ENCODE results near the gene TOMM20. TPM values are rescaled to one million over a fixed set of nuclear protein-coding genes. Genes with fewer than 3 reads are reported as not detected.
A peak's percentile ranks its signal among the peaks of the same experiment; 100 is the strongest.
"Not testable (repeated sequence)": the region's sequence is repeated elsewhere in the genome, so short reads cannot be mapped to it uniquely, and the experiment has no call there.

Gene TOMM20
- 146 TPM for polyA plus RNA-seq (2013, experiment 1 of 2)
- polyA plus RNA-seq (2013, experiment 2 of 2): 160 TPM

DNA sequence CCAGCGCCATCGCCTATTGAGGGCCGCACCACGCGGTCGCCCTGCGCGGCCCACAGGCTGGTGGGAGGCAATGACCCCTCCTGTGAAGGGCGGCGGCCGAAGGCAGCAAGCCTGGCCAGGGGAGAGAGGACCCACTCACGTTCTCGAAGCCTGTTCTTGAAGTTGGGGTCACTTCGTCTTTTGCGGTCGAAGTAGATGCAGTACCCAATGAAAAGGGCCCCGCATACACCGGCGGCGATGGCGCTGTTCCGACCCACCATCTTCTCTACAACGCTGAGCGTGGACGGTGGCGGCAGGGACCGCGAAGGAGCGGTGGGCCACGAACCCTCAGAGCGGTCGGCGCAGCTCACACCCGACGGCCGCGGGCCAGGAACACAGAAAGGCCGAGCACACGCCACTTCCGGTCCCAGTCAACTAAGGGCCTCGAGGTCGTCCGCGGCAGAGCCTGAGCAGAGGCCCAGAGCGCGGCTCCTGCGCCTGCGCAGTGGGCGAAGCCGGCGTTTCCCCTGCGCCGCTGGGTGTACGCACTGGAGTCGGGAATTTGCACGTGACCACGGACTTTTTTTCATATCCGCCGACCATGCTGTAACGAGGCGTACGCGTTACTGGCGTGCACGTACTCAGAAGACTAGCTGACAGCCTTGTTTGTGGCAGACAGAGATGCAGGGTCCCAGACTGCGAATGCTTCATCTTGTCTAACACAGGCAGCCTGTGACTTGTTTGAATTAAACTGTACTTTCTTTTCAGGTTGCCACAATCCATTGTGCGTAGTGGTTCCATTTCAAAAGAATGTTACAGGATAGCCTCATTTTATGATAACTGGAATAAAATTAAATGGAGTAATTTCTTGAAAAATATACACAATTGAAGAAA is at the start of gene TOMM20:
TSS of gene TOMM20 (minus strand) at position 382 of the 873 bp plus-strand sequence. CDS start at position 260, 122 bp downstream.
- Histone ChIP-seq H3K9me3 (ENCODE audit: insufficient read depth, low read depth, low read length) (no peaks in the 10 kb centered on the region), H3K4me1 (ENCODE audit: insufficient read depth, low read length) (peaks cover 5% of the 10 kb centered on the region; the same call in 1 of the 2 replicates), H3K4me3 (ENCODE audit: low read length) (peak within 1 kb of the TSS; percentile 78), H3K36me3 (ENCODE audit: insufficient read depth, low read length) (peaks cover 54% of the 10 kb centered on the region), H3K27ac (ENCODE audit: low read depth, low read length) (peak within 1 kb of the TSS; percentile 94), H3K9ac (ENCODE audit: low read depth, low read length) (peak within 1 kb of the TSS; percentile 97), H3K27me3 (ENCODE audit: insufficient read depth, low read length) (no peaks in the 10 kb centered on the region)
- WGBS: 2% methylated on average over 67 of the region's 67 CpGs

DNA sequence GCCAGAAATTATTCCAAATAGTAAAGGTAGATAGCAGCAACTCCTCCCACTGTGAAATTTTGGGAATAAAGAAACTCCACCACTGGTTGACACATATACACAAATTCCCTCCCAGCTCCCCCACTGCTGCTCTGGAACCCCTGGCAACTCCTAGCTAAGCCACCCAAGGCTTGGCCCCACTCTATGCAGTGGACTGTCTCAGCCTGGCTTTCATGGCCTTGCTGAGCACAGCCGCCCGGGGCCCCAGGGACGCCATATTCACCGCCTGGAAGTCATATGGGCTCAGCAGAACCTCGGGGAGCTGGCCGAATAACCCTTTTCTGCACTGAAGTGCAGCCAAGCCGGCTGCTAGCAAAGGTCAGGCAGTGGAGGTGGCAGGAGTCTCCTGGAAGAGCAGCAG is 47.8 kb upstream of the TOMM20 start:
- Histone ChIP-seq H3K9me3 (ENCODE audit: insufficient read depth, low read depth, low read length) (no peaks in the 10 kb centered on the region), H3K4me3 (ENCODE audit: low read length) (no peak overlapping the region), H3K27me3 (ENCODE audit: insufficient read depth, low read length) (no peaks in the 10 kb centered on the region), H3K36me3 (ENCODE audit: insufficient read depth, low read length) (peaks cover 87% of the 10 kb centered on the region), H3K4me1 (ENCODE audit: insufficient read depth, low read length) (no peaks in the 10 kb centered on the region), H3K9ac (ENCODE audit: low read depth, low read length) (no peak overlapping the region), H3K27ac (ENCODE audit: low read depth, low read length) (no peak overlapping the region)
- WGBS: 93% methylated on average over 7 of the region's 7 CpGs

DNA sequence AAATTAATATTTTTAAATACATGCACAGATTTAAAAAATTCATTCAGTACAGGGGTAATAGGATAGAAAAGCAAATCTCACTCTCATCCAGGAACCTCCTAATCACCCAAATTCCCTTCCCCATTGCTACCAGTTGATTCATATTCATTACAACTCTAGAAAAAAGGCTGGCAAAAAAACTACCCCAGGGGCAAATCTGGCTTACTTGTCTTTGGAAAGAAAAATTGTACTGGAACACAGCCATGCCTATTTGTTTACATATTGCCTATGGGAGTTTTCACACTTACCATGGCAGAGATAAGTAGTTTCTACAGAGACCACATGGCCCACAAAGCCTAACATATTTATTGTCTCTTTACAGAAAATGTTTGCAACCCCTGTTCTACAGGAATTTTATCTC is 41.3 kb upstream of the TOMM20 start:
- H3K27ac ChIP-seq (ENCODE audit: low read depth, low read length): no peak overlapping the region
- no peaks in the 10 kb centered on the region for H3K9me3 ChIP-seq (ENCODE audit: insufficient read depth, low read depth, low read length)
- no peak overlapping the region for H3K4me3 ChIP-seq (ENCODE audit: low read length)
- no peak overlapping the region for H3K9ac ChIP-seq (ENCODE audit: low read depth, low read length)
- H3K36me3 ChIP-seq (ENCODE audit: insufficient read depth, low read length): peaks cover 75% of the 10 kb centered on the region
- H3K4me1 ChIP-seq (ENCODE audit: insufficient read depth, low read length): no peaks in the 10 kb centered on the region
- no peaks in the 10 kb centered on the region for H3K27me3 ChIP-seq (ENCODE audit: insufficient read depth, low read length)

DNA sequence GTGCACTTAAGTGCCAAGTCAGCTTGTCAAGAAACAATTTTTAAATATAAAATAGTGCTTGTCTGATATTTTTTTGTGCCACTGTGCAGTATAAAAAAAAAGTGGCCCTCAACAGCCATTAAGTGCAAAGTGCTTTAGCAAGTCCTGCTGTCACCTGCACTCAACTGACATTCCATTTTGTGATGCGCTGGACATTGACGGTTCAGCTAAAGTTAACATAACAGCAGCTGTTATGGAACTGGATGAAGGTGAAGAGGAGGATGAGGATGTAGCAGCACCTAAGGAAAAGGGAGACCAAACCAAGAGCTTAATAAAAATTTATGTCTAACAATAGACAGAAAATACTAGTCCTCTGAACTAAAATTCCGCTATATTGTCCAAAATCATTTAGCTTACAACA is 39.7 kb upstream of the TOMM20 start:
- H3K9ac ChIP-seq (ENCODE audit: low read depth, low read length): no peak overlapping the region
- 100% methylated on average over 3 of the region's 3 CpGs for WGBS
- no peaks in the 10 kb centered on the region for H3K9me3 ChIP-seq (ENCODE audit: insufficient read depth, low read depth, low read length)
- H3K27ac ChIP-seq (ENCODE audit: low read depth, low read length): no peak overlapping the region
- H3K27me3 ChIP-seq (ENCODE audit: insufficient read depth, low read length): no peaks in the 10 kb centered on the region
- no peak overlapping the region for H3K4me3 ChIP-seq (ENCODE audit: low read length)
- peaks cover 60% of the 10 kb centered on the region for H3K36me3 ChIP-seq (ENCODE audit: insufficient read depth, low read length)
- no peaks in the 10 kb centered on the region for H3K4me1 ChIP-seq (ENCODE audit: insufficient read depth, low read length)

DNA sequence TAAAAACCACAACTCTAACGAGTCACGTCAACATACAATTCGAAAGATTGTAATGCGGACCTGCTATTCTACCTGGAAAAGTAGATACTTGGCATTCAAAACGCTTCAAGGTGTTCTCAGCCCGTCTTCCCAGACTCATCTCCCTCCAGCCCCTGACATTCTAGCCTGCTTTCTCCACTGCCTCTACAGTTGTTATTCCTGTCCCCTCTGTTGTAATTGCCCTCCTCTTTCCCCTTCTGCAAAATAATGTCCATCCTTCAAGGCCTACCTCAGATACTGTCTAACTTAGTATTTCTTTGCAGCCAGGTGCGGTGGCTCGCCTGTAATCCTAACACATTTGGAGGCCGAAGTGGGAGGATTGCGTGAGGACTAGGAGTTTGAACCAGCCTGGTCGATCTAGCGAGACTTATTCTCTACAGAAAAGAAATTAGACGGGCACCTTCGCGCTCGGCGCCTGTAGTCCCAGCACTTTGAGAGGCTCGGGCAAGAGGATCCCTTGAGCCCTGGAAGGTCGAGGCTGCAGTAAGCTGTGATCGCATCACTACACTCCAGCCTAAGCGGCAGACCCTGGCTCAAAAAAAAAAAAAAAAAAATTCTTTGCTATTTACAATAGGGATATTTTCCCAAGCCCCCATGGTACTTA is 33.2 kb upstream of the TOMM20 start:
- Histone ChIP-seq H3K36me3 (ENCODE audit: insufficient read depth, low read length) (peaks cover 32% of the 10 kb centered on the region), H3K9ac (ENCODE audit: low read depth, low read length) (peak overlapping the region; percentile 91)
- 65% methylated on average over 21 of the region's 21 CpGs for WGBS

DNA sequence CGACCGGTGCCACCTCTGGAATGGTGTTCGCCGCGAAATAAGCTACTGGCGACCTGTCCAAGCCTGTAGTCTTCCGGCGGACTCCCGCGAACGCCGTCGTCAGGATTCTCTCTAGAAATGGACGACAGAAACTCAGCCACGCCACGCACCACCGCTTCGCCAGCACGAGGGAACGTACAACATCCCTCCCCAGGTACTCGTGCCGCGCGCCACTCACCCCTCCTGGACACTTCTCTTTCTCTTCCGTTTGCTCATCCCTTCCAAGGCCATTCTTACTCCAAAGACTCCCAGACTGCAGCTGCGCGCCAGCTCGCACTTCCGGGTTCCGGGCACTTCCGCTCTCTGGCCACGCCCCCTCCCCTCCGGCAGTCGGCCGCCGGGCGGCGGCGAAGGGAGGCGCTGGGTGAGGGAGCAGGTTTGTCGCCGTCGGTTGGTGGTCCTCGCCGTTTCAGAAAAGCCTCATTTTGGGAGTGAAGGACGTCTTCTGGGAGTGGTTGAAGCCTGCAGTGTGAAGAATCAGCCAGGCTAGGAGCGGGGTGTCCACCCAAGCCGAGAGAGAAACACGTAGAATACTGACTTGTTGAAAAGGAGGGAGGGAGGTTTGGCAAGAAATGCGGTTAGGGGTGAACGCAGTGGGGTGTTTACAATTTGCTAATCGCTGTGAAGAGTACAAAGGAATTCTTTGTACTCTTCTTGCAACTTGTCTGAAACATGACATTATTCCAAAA is 32.5 kb upstream of the TOMM20 start, which contains the start of gene RBM34:
TSS of gene RBM34 (minus strand) at position 294 of the 728 bp plus-strand sequence. CDS start at position 270, 24 bp downstream.
- peak within 1 kb of the TSS; percentile 91 for H3K9ac ChIP-seq (ENCODE audit: low read depth, low read length)
- H3K4me1 ChIP-seq (ENCODE audit: insufficient read depth, low read length): no peaks in the 10 kb centered on the region
- H3K36me3 ChIP-seq (ENCODE audit: insufficient read depth, low read length): peaks cover 37% of the 10 kb centered on the region
- peak within 1 kb of the TSS; percentile 81 for H3K27ac ChIP-seq (ENCODE audit: low read depth, low read length)
- no peaks in the 10 kb centered on the region for H3K9me3 ChIP-seq (ENCODE audit: insufficient read depth, low read depth, low read length)
- peak within 1 kb of the TSS; percentile 96 for H3K4me3 ChIP-seq (ENCODE audit: low read length)
- WGBS: under 1% methylated on average over 52 of the region's 52 CpGs
- no peaks in the 10 kb centered on the region for H3K27me3 ChIP-seq (ENCODE audit: insufficient read depth, low read length)

More for the DNA sequence above, 33.2 kb upstream of the TOMM20 start:
- Histone ChIP-seq H3K9me3 (ENCODE audit: insufficient read depth, low read depth, low read length) (no peaks in the 10 kb centered on the region), H3K4me3 (ENCODE audit: low read length) (peak overlapping the region; percentile 96), H3K4me1 (ENCODE audit: insufficient read depth, low read length) (no peaks in the 10 kb centered on the region), H3K27me3 (ENCODE audit: insufficient read depth, low read length) (no peaks in the 10 kb centered on the region), H3K27ac (ENCODE audit: low read depth, low read length) (peak overlapping the region; percentile 81)

DNA sequence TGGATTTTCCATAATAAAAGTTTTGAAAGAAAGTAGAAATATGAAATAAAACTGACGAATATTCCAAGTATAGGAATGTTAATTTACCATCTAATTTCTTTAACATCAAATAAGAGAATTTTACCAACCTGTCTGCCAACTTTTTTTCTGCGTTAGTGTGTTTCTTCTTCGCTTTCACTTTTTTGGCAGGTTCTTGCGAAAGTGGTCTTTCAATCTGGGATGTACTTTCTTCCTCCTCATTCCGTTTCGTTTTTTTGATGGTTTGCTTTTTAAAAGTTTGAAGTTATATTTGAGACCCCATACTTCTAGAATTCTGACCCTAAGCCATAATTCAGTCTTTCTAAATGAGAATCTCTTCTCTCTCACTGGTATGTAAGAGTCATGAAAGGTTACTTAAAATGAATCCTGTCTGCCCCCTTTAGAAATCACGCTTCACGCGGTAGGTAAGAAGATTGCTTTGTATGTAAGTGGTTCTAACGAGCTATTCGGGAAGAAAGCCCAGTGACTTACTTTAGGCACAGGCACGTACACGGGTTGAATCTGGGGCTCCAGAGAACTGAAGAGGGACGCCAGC is 31.8 kb upstream of the TOMM20 start:
- no peaks in the 10 kb centered on the region for H3K4me1 ChIP-seq (ENCODE audit: insufficient read depth, low read length)
- H3K27me3 ChIP-seq (ENCODE audit: insufficient read depth, low read length): no peaks in the 10 kb centered on the region
- H3K36me3 ChIP-seq (ENCODE audit: insufficient read depth, low read length): peaks cover 40% of the 10 kb centered on the region
- peak overlapping the region; percentile 91 for H3K9ac ChIP-seq (ENCODE audit: low read depth, low read length)
- H3K9me3 ChIP-seq (ENCODE audit: insufficient read depth, low read depth, low read length): no peaks in the 10 kb centered on the region
- WGBS: 17% methylated on average over 11 of the region's 14 CpGs
- H3K4me3 ChIP-seq (ENCODE audit: low read length): peak overlapping the region; percentile 96
- H3K27ac ChIP-seq (ENCODE audit: low read depth, low read length): peak overlapping the region; percentile 81; the same call in 1 of the 2 replicates

DNA sequence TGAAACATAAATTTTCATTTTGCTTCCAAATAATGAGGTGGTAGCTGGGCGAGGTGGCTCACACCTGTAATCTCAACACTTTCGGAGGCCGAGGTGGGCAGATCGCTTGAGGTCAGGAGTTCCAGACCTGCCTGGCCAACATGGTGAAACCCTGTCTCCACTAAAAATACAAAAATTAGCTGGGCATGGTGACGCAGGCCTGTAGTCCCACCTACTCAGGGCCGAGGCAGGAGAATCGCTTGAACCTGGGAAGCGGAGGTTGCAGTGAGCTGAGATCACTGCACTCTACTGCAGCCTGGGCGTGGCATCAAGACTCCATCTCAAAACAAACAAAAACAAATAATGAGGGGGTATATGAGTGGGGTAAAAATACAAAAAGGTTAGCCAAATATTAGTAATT is 31.3 kb upstream of the TOMM20 start:
- peak overlapping the region; percentile 91; the same call in 1 of the 2 replicates for H3K9ac ChIP-seq (ENCODE audit: low read depth, low read length)
- H3K4me1 ChIP-seq (ENCODE audit: insufficient read depth, low read length); H3K9me3 ChIP-seq (ENCODE audit: insufficient read depth, low read depth, low read length); H3K27ac ChIP-seq (ENCODE audit: low read depth, low read length); H3K27me3 ChIP-seq (ENCODE audit: insufficient read depth, low read length): not testable (repeated sequence)
- WGBS: 90% methylated on average over 8 of the region's 9 CpGs
- peaks cover 43% of the 10 kb centered on the region for H3K36me3 ChIP-seq (ENCODE audit: insufficient read depth, low read length)
- H3K4me3 ChIP-seq (ENCODE audit: low read length): peak overlapping the region; percentile 96

DNA sequence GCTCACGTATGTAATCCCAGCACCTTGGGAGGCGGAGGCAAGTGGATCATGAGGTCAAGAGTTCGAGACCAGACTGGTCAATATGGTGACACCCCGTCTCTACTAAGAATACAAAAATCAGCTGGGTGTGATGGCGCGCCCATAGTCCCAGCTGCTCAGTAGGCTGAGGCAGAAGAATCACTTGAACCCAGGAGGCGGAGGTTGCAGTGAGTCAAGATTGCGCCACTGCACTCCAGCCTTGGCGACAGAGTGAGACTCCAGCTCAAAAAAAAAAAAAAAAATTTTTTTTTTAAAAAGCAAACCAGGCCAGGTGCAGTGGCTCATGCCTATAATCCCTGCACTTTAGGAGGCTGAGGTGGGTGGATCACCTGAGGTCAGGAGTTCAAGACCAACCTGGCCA is 30.6 kb upstream of the TOMM20 start:
- H3K4me3 ChIP-seq (ENCODE audit: low read length); H3K27me3 ChIP-seq (ENCODE audit: insufficient read depth, low read length); H3K9ac ChIP-seq (ENCODE audit: low read depth, low read length); H3K9me3 ChIP-seq (ENCODE audit: insufficient read depth, low read depth, low read length); H3K27ac ChIP-seq (ENCODE audit: low read depth, low read length); H3K4me1 ChIP-seq (ENCODE audit: insufficient read depth, low read length): not testable (repeated sequence)
- WGBS: 88% methylated on average over 9 of the region's 9 CpGs
- H3K36me3 ChIP-seq (ENCODE audit: insufficient read depth, low read length): peaks cover 49% of the 10 kb centered on the region

DNA sequence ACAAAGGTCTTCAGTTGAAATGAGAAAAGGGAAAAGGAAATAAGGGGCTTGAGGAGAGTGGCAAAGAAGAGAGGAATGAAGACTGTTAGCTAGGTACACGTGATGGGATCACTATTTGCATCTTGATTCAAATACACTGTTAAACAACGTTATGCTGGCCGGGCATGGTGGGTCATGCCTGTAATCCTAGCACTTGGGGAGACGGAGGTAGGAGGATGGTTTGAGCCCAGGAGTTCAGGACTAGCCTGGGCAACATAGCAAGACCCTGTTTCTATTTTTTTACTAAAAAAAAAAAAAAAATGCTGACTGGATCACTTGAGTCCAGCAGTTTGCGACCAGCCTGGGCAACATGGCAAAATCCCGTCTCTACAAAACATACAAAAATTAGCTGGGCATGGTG is 30.0 kb upstream of the TOMM20 start:
- H3K9me3 ChIP-seq (ENCODE audit: insufficient read depth, low read depth, low read length): no peaks in the 10 kb centered on the region
- peaks cover 55% of the 10 kb centered on the region for H3K36me3 ChIP-seq (ENCODE audit: insufficient read depth, low read length)
- H3K4me3 ChIP-seq (ENCODE audit: low read length): no peak overlapping the region
- no peaks in the 10 kb centered on the region for H3K27me3 ChIP-seq (ENCODE audit: insufficient read depth, low read length)
- no peak overlapping the region for H3K9ac ChIP-seq (ENCODE audit: low read depth, low read length)
- 97% methylated on average over 6 of the region's 6 CpGs for WGBS
- H3K27ac ChIP-seq (ENCODE audit: low read depth, low read length): no peak overlapping the region
- H3K4me1 ChIP-seq (ENCODE audit: insufficient read depth, low read length): no peaks in the 10 kb centered on the region
